Prostate gland (tissue), 2 donors: Measurements from ENCODE around the gene PGF. TPM values are rescaled to one million over a fixed set of nuclear protein-coding genes. Genes with fewer than 3 reads are reported as not detected.

Source experiments
- DNase-seq: peaks from one replicate; pipeline ENCODE4 v3.0.0-alpha.2; 2019; ENCODE audit warnings: low spot score
- H3K27ac ChIP-seq, 2 donors: fragments of 200-600 bp; sonication (generic); 2 replicates each; pipeline ENCODE4 v1.5.1; 2017 to 2019
- H3K27me3 ChIP-seq: fragments of 200-600 bp; sonication (generic); replicated peaks from 2 replicates; pipeline ENCODE4 v1.5.1; 2019; ENCODE audit not compliant: insufficient read depth
- H3K36me3 ChIP-seq, 2 donors: fragments of 200-600 bp; sonication (generic); 1 replicate in 1 of 2; 2 replicates in 1 of 2; pipeline versions ENCODE4 v1.5.1 to v1.8.1; 2017 to 2019
- H3K4me1 ChIP-seq: fragments of 200-600 bp; sonication (generic); replicated peaks from 2 replicates; pipeline ENCODE4 v1.5.1; 2019
- H3K4me3 ChIP-seq, 2 donors: fragments of 200-600 bp; sonication (generic); 2 replicates each; pipeline ENCODE4 v1.5.1; 2017 to 2019
- H3K9me3 ChIP-seq: fragments of 200-600 bp; sonication (generic); 2 replicates; pipeline ENCODE4 v1.5.1; 2017
- POLR2A ChIP-seq: fragments of 450-650 bp; IDR thresholded peaks from one replicate; pipeline ENCODE4 v1.6.1; 2016; ENCODE audit warnings: antibody characterized with exemption, mild to moderate bottlenecking
- POLR2AphosphoS5 ChIP-seq: sonication (generic); formaldehyde crosslinking; IDR thresholded peaks from one replicate; pipeline ENCODE4 v1.6.1; 2017; ENCODE audit warnings: antibody characterized with exemption
- WGBS: methylation state at CpG from one replicate; pipeline ENCODE4 v1.1.5; 2018; 5-methylcytosine and 5-hydroxymethylcytosine counted together
- intact Hi-C: fragments of 100-400 bp; cut with DNase I; formaldehyde crosslinking; loops from one replicate; pipeline ENCODE4 v1.14.2; 2022
- total RNA-seq, 2 donors: library from RNA; depleted of rRNA; stranded (reverse); fragments of >200 nt; gene quantifications; one replicate each; pipeline ENCODE4 v1.1.0, GENCODE V29; 2016
- TF ChIP-seq, protein P1 (sequence below), 4 experiments: fragments of 200-600 bp in 2 of 4; fragments of 450-650 bp in 2 of 4; sonication (generic) in 2 of 4; IDR thresholded peaks; 1 replicate in 3 of 4; 2 replicates in 1 of 4; pipeline ENCODE4 v1.5.1; 2016 to 2019; ENCODE audit warnings: antibody characterized with exemption in 4 of 4, mild to moderate bottlenecking in 2 of 4, moderate library complexity in 2 of 4

Gene PGF
- total RNA-seq, 2 donors from 2014 or later, result 7.9 to 16.2 TPM

DNA sequence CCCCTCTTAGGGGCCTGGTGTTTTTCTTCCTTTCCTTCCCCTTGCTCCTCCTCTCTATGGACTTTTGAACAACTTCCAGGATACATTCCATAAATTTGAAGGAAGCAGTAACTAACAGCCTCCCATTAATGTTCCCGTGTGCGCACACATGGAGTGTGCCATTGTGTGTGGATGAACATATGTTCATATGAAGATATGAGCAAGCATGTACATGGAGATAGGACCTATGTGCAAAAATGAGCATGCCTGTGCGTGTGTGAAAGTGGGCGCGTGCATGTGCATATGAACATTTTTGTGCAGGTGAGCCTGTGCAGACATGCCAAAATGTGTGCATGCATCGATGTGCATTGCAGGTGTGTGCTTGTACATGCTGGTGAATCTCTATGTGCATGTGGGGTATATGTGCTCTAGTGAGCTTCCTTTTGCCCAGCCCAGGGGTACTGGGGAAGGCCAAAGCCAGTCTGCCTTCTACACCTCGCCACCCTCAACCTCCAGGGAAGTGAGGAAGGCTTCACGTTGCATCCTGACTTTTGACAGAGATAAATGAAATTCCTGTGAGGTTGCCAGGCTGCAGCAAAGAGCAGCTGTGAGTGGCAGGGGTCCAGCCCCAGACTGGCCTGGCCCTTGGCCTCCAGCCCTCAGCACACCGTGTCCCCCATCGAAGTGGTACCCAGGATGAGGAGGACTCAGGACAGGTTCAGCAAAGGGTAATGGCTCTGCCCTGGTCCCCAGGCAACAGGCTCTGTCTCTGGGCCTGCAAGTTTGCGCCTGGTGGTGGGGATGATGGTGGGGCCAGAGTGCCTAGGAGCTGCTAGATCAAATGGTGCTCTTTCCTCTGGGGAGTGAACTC, 21.1 kb upstream of the PGF start:
- H3K4me1 ChIP-seq, result no peaks in the 10 kb centered on the region
- WGBS, result 84% methylated on average over 11 of the region's 11 CpGs
- intact Hi-C loops, result no loop called here
- TF ChIP-seq, protein P1, sequence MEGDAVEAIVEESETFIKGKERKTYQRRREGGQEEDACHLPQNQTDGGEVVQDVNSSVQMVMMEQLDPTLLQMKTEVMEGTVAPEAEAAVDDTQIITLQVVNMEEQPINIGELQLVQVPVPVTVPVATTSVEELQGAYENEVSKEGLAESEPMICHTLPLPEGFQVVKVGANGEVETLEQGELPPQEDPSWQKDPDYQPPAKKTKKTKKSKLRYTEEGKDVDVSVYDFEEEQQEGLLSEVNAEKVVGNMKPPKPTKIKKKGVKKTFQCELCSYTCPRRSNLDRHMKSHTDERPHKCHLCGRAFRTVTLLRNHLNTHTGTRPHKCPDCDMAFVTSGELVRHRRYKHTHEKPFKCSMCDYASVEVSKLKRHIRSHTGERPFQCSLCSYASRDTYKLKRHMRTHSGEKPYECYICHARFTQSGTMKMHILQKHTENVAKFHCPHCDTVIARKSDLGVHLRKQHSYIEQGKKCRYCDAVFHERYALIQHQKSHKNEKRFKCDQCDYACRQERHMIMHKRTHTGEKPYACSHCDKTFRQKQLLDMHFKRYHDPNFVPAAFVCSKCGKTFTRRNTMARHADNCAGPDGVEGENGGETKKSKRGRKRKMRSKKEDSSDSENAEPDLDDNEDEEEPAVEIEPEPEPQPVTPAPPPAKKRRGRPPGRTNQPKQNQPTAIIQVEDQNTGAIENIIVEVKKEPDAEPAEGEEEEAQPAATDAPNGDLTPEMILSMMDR (IDR thresholded peaks at IDR 0.05), result no peak
- TF ChIP-seq POLR2A, result no peak
- TF ChIP-seq POLR2AphosphoS5, result no peak
- DNase-seq, result no peak
- no peaks in the 10 kb centered on the region for H3K27me3 ChIP-seq
- no peaks in the 10 kb centered on the region for H3K36me3 ChIP-seq
- H3K9me3 ChIP-seq, result no peaks in the 10 kb centered on the region
- H3K4me3 ChIP-seq, result no peak overlapping the region
- no peak overlapping the region for H3K27ac ChIP-seq

GRCh38 chr14:74975059-74975810, 19.8 kb upstream of the PGF start:
- DNase-seq, result no peak
- 54% methylated on average over 12 of the region's 12 CpGs for whole genome bisulfite sequencing

GRCh38 chr14:74974364-74975058, 19.1 kb upstream of the PGF start:
- intact Hi-C loops, result no loop called here
- DNase-seq, result no peak
- H3K27me3 ChIP-seq, result no peaks in the 10 kb centered on the region
- no peaks in the 10 kb centered on the region for H3K4me1 ChIP-seq
- no peak for TF ChIP-seq POLR2A
- TF ChIP-seq POLR2AphosphoS5, result no peak
- TF ChIP-seq, protein P1 (IDR thresholded peaks at IDR 0.05), result no peak
- no peaks in the 10 kb centered on the region for H3K9me3 ChIP-seq
- no peak overlapping the region for H3K27ac ChIP-seq
- no peaks in the 10 kb centered on the region for H3K36me3 ChIP-seq
- WGBS, result 85% methylated on average over 15 of the region's 15 CpGs
- H3K4me3 ChIP-seq, result no peak overlapping the region

More at GRCh38 chr14:74975059-74975810, 19.8 kb upstream of the PGF start:
- Histone ChIP-seq H3K27ac (no peak overlapping the region), H3K27me3 (no peaks in the 10 kb centered on the region), H3K9me3 (no peaks in the 10 kb centered on the region), H3K4me1 (no peaks in the 10 kb centered on the region), H3K36me3 (no peaks in the 10 kb centered on the region), H3K4me3 (no peak overlapping the region)
- TF ChIP-seq, protein P1 (IDR thresholded peaks at IDR 0.05), result no peak
- TF ChIP-seq POLR2A (no peak), POLR2AphosphoS5 (no peak)
- intact Hi-C loops, result no loop called here

DNA sequence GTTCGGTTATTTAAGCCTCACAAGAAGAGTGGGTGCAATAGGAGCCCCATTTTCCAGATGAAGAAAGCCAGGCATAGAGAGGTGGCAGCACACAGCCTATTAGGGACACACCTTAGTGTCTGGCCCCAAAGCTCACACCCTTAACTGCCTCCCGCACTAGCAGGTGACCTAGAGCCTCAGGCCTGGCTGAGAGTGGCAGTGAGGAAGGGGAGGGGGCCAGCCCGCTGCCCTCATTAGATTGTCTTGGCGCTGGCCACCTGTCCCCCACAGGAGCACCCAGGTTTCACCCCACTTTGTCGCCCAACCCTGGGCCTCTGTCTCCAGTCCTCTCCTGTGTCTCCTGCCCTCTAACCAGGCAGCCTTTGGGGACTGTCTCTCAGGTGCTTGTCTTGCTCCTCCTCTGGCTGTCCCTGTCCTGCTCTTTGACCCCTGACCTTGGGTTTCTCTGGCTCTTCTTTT, 18.5 kb upstream of the PGF start:
- intact Hi-C loops, result no loop called here
- DNase-seq, result no peak
- H3K9me3 ChIP-seq, result no peaks in the 10 kb centered on the region
- no peak overlapping the region for H3K27ac ChIP-seq
- no peaks in the 10 kb centered on the region for H3K27me3 ChIP-seq
- no peaks in the 10 kb centered on the region for H3K4me1 ChIP-seq
- no peak overlapping the region for H3K4me3 ChIP-seq
- H3K36me3 ChIP-seq, result no peaks in the 10 kb centered on the region
- WGBS, result 96% methylated on average over 5 of the region's 5 CpGs
- TF ChIP-seq POLR2AphosphoS5 (no peak), POLR2A (no peak)
- TF ChIP-seq, protein P1 (IDR thresholded peaks at IDR 0.05), result no peak
